Measurements from ENCODE around the gene HTR3D.

- no peak for TF ChIP-seq CTCF (IDR thresholded peaks at IDR 0.05)
- no peak for TF ChIP-seq POLR2A (IDR thresholded peaks at IDR 0.05)
Observed at GRCh38 chr3:184042617-184043016, 11.1 kb downstream of the HTR3D start.

Measured in uterus (tissue), 2 donors.